Activated CD4-positive, alpha-beta memory T cell treated with anti-CD3 and anti-CD28 coated beads, Interleukin-2, amount 10 ng/mL, durations not matched to agents 7 days and 5 days (primary cell): Measurements from ENCODE around the gene LIPE. TPM values are rescaled to one million over a fixed set of nuclear protein-coding genes. Genes with fewer than 3 reads are reported as not detected.

Source experiments
- CTCF ChIA-PET: fragments of 350-600 bp; sonication (Branson Sonifier 250); formaldehyde crosslinking; loops from one replicate; lab custom pipeline; 2021; ENCODE audit warnings: antibody characterized with exemption, inconsistent platforms; lab: Charles Lee
- POLR2A ChIA-PET: fragments of 350-600 bp; sonication (Branson Sonifier 250); formaldehyde crosslinking; loops from one replicate; lab custom pipeline; 2021; ENCODE audit warnings: antibody characterized with exemption; lab: Charles Lee
- DNase-seq: peaks from one replicate; pipeline ENCODE4 v3.0.0-alpha.2; 2020
- H3K27ac Mint-ChIP-seq: one replicate; pipeline ENCODE4 v1.8.0; 2021; ENCODE audit warnings: mild to moderate bottlenecking, mixed read lengths
- H3K27me3 Mint-ChIP-seq: one replicate; pipeline ENCODE4 v1.8.0; 2021; ENCODE audit warnings: mixed read lengths
- H3K36me3 Mint-ChIP-seq: one replicate; pipeline ENCODE4 v1.8.0; 2021; ENCODE audit warnings: low read depth, mixed read lengths
- H3K4me1 Mint-ChIP-seq: one replicate; pipeline ENCODE4 v1.8.0; 2021; ENCODE audit warnings: mixed read lengths
- H3K4me3 Mint-ChIP-seq: one replicate; pipeline ENCODE4 v1.8.0; 2021; ENCODE audit warnings: mild to moderate bottlenecking, mixed read lengths
- H3K9me3 Mint-ChIP-seq: one replicate; pipeline ENCODE4 v1.8.0; 2021; ENCODE audit warnings: mixed read lengths
- total RNA-seq, 2 experiments: library from RNA; stranded (reverse); gene quantifications; one replicate each; pipeline ENCODE4 v1.2.3, GENCODE V29; 2021

LIPE gene
- total RNA-seq, 2 experiments from 2014 or later: 34.7 to 37.2 TPM

- H3K36me3 Mint-ChIP-seq: no peaks in the 10 kb centered on the region
- POLR2A ChIA-PET: no interaction called here
- no peaks in the 10 kb centered on the region for H3K4me1 Mint-ChIP-seq
- H3K4me3 Mint-ChIP-seq: no peak overlapping the region
- H3K27me3 Mint-ChIP-seq: no peaks in the 10 kb centered on the region
- no peak overlapping the region for H3K27ac Mint-ChIP-seq
- H3K9me3 Mint-ChIP-seq: no peaks in the 10 kb centered on the region
- no peak for DNase-seq
- CTCF ChIA-PET: no interaction called here
These were observed 74.6 kb downstream of the LIPE start for GRCh38 chr19:42352301-42353259.

Other genes with a start within 250 kb of the LIPE start
- 10 to 100 TPM; 54.1 to 59.8 TPM for gene DEDD2, start 209.7 kb downstream of the LIPE start, total RNA-seq
- gene ZNF526, start 207.1 kb downstream of the LIPE start, total RNA-seq: 10 to 100 TPM; 21.5 to 21.7 TPM
- gene GSK3A, start 184.8 kb downstream of the LIPE start, total RNA-seq: 10 to 100 TPM; 48.9 to 50.7 TPM
- gene ERF, start 172.3 kb downstream of the LIPE start, total RNA-seq: 10 to 100 TPM; 46.9 to 52.6 TPM
- 10 to 100 TPM; 86.5 to 88.8 TPM for gene CIC, start 158.1 kb downstream of the LIPE start, total RNA-seq
- under 1 TPM; 0.45 to 0.91 TPM for gene PRR19, start 125.3 kb downstream of the LIPE start, total RNA-seq
- 10 to 100 TPM; 30.6 to 32.7 TPM for gene PAFAH1B3, start 124.8 kb downstream of the LIPE start, total RNA-seq
- gene TMEM145, start 114.1 kb downstream of the LIPE start, total RNA-seq: under 1 TPM in 1 of 2 experiments, not detected in 1; 0.23 TPM
- gene MEGF8, start 101.8 kb downstream of the LIPE start, total RNA-seq: 1 to 10 TPM; 4.2 to 4.7 TPM
- not detected for gene CNFN, start 37.1 kb downstream of the LIPE start, total RNA-seq
- not detected for gene CXCL17, start 15.6 kb upstream of the LIPE start, total RNA-seq
- gene CEACAM1, start 101.1 kb upstream of the LIPE start, total RNA-seq: 10 to 100 TPM; 38.2 to 43.0 TPM
- not detected for gene CEACAM8, start 167.5 kb upstream of the LIPE start, total RNA-seq